Kidney epithelial cell (primary cell): ENCODE measurements around the gene TMEM59L. TPM values are rescaled to one million over a fixed set of nuclear protein-coding genes. Genes with fewer than 3 reads are reported as not detected.

Source experiments
- DNase-seq: peaks from one replicate; pipeline ENCODE4 v3.0.0-alpha.2; 2010; ENCODE audit warnings: low read depth
- H3K27me3 ChIP-seq: 2 replicates; pipeline ENCODE4 v1.6.0; 2011; ENCODE audit warnings: low read length; ENCODE audit not compliant: control insufficient read depth, insufficient read depth
- H3K36me3 ChIP-seq: 2 replicates; pipeline ENCODE4 v1.5.1; 2011; ENCODE audit warnings: low read length; ENCODE audit not compliant: control insufficient read depth, insufficient read depth
- H3K4me3 ChIP-seq: 2 replicates; pipeline ENCODE4 v1.5.1; 2011; ENCODE audit warnings: low read depth, mild to moderate bottlenecking, control low read depth, low read length
- total RNA-seq: library from RNA; depleted of rRNA; stranded (reverse); fragments of >200 nt; gene quantifications from 2 replicates; pipeline ENCODE4 v1.2.3, GENCODE V29; 2015
- TF ChIP-seq, protein P1 (sequence below): IDR thresholded peaks from 2 replicates; pipeline ENCODE4 v1.5.1; 2011; ENCODE audit warnings: mild to moderate bottlenecking, moderate library complexity, low read length, control low read depth, inconsistent platforms; ENCODE audit not compliant: insufficient read depth, poor library complexity, severe bottlenecking

TMEM59L gene
- total RNA-seq, 1 donor from 2014 or later: 3.8 TPM

DNA sequence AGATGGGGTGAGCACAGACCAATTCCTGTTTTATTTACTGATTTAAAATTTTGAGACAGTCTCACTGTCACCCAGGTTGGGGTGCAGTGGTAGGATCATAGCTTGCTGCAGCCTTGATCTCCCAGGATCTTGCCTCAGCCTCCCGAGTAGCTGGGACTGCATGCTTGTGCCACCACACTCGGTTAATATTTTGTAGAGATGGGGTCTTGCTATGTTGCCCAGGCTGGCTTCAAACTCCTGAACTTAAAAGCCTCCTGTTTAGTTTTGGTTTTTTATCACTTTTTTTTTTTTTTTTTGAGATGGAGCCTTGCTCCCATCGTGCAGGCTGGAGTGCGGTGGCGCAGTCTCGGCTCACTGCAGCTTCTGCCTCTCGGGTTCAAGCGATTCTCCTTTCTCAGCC lies 36.3 kb upstream of the TMEM59L start:
- Histone ChIP-seq H3K36me3 (peaks cover 3% of the 10 kb centered on the region), H3K27me3 (no peaks in the 10 kb centered on the region), H3K4me3 (no peak overlapping the region)
- no peak for DNase-seq
- TF ChIP-seq, protein P1, sequence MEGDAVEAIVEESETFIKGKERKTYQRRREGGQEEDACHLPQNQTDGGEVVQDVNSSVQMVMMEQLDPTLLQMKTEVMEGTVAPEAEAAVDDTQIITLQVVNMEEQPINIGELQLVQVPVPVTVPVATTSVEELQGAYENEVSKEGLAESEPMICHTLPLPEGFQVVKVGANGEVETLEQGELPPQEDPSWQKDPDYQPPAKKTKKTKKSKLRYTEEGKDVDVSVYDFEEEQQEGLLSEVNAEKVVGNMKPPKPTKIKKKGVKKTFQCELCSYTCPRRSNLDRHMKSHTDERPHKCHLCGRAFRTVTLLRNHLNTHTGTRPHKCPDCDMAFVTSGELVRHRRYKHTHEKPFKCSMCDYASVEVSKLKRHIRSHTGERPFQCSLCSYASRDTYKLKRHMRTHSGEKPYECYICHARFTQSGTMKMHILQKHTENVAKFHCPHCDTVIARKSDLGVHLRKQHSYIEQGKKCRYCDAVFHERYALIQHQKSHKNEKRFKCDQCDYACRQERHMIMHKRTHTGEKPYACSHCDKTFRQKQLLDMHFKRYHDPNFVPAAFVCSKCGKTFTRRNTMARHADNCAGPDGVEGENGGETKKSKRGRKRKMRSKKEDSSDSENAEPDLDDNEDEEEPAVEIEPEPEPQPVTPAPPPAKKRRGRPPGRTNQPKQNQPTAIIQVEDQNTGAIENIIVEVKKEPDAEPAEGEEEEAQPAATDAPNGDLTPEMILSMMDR: no peak

DNA sequence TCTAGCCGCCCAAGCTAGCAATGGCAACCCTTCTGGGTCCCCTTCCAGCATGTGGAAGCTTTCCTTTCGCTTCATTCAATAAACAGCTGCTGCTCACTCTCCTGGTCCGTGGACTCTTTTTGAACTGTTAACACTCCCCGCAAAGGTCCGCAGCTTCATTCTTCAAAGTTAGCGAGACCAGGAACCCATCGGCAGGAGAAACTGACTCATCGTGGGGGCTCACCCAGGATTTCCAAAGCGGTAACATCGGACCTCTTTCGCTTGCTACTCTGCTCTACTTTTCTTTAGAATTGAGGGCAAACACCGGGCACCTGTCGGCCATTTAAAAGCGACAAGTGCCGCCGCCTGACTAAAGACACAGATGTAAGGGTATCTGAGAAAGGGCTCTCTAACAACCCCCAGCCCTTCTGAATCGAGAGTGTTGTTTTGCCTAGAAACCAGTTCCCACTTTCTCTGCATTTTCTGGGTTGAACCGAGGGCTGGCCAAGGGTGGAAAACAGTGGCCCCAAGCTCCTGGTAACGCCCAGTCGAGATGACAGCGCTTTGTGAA lies 35.2 kb upstream of the TMEM59L start:
- no peak for DNase-seq
- TF ChIP-seq, protein P1: no peak
- peaks cover 3% of the 10 kb centered on the region for H3K36me3 ChIP-seq

DNA sequence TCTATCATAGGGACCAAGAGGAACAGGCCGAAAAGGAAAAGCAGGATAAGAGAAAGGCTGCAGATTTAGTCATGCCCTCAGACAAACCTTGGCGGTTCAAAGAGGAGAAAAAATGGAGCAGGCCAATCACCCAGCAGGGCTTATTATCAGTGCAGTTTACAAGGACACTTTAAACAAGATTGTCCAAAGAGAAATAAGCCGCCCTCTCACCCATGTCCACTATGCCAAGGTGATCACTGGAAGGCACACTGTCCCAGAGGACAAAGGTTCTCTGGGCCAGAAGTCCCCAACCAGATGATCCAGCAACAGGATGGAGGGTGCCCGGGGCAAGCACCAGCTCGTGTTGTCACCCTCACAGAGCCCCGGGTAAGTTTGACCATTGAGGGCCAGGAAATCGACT lies 32.4 kb upstream of the TMEM59L start:
- no peak for DNase-seq
- TF ChIP-seq, protein P1: no peak
- Histone ChIP-seq H3K4me3 (no peak overlapping the region), H3K36me3 (no peaks in the 10 kb centered on the region), H3K27me3 (no peaks in the 10 kb centered on the region)

More for the DNA sequence above, 35.2 kb upstream of the TMEM59L start:
- Histone ChIP-seq H3K4me3 (no peak overlapping the region), H3K27me3 (no peaks in the 10 kb centered on the region)

DNA sequence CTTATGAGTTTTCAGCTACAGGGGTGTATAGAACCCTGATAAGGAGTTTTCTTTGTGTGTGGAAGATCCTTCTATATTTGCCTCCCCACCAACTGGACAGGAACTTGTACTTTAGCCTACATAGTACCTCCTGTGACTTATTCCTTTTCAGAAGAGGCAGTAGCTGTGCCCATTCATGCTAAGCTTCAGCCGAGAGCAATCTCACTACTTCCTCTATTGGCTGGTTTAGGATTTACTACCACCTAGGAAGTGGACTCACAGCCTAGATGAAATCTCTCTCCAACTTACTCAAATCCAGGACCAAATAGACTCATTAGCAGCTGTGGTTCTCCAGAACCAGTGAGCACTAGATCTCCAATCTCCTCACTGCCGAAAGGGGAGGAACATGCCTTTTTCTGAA lies 26.4 kb upstream of the TMEM59L start:
- no peaks in the 10 kb centered on the region for H3K27me3 ChIP-seq
- TF ChIP-seq, protein P1: no peak
- no peak for DNase-seq
- H3K36me3 ChIP-seq: no peaks in the 10 kb centered on the region
- no peak overlapping the region for H3K4me3 ChIP-seq

DNA sequence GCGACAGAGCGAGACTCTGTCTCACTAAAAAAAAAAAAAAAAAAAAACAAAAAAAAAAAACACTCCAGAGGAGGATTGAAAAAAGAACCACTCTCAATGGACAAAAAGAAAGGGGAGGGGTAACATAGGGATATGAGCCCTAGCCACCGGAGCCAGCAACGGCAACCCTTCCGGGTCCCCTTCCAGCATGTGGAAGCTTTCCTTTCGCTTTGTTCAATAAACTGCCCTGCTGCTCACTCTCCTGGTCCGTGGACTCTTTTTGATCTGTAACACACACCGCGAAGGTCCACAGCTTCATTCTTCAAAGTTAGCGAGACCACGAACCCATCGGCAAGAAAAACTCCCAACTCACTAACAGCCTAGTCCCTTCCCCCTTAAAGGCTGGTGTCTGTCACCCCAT lies 25.1 kb upstream of the TMEM59L start:
- TF ChIP-seq, protein P1: no peak
- Histone ChIP-seq H3K36me3 (no peaks in the 10 kb centered on the region), H3K27me3 (no peaks in the 10 kb centered on the region), H3K4me3 (no peak overlapping the region)
- DNase-seq: no peak

DNA sequence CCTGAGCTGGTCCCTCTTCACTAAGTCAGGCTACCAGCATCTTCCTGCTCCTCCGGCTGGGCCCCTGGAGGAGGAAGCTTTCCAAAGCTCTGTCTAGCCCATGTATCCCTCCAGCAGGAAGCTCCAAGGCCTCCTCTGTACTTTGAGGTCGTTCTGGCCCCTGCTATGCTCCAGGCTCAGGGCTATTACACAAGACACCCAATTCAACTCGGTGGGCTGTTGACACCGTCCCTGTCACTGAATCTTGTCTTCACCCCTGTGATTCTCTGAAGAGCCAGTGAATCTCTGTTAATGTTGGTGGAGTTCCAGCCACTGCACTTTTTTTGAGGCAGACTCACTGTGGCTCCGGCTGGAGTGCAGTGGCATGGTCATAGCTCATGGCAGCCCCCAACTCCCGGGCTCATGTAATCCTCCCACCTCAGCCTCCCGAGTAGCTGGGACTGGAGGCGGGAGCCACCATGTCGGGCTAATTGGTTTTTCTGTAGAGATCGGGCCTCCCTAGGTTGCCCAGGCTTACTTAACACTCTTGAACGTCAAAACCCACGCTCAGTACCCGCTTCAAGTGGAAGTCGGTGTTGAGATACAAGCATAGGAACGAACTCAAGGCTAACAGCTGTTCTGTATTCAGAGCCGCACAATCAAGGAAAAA lies 24.6 kb upstream of the TMEM59L start:
- TF ChIP-seq, protein P1: no peak

More for the DNA sequence above, 24.6 kb upstream of the TMEM59L start:
- no peak for DNase-seq
- Histone ChIP-seq H3K27me3 (no peaks in the 10 kb centered on the region), H3K4me3 (peak overlapping the region; percentile 81), H3K36me3 (no peaks in the 10 kb centered on the region)
